IMR-90 (cell line): ENCODE data around the gene COL4A2. TPM values are rescaled to one million over a fixed set of nuclear protein-coding genes. Genes with fewer than 3 reads are reported as not detected.

Source experiments
- ATAC-seq: fragments of 200-7000 bp; cut with Tn5 transposase; 2 replicates; pipeline ENCODE4 v1.9.1; 2020; ENCODE audit warnings: low read depth, mild to moderate bottlenecking, moderate library complexity
- BruUV-seq: library from RNA; stranded (reverse); fragments of 400-500 nt; replicated peaks from 2 replicates; lab custom pipeline; 2021; lab: Mats Ljungman, UMichigan
- CTCF ChIA-PET: fragments of 300-600 bp; formaldehyde crosslinking; extraction: SDS; loops from one replicate; lab custom pipeline; 2021; ENCODE audit warnings: antibody characterized with exemption; lab: Yijun Ruan, JAX
- POLR2A ChIA-PET: fragments of 300-600 bp; sonication (Branson Sonifier 250); formaldehyde crosslinking; loops from one replicate; lab custom pipeline; 2022; ENCODE audit warnings: antibody characterized with exemption; ENCODE audit not compliant: unreplicated experiment; lab: Charles Lee
- DNase-seq: peaks from one replicate; pipeline ENCODE4 v3.0.0; 2013
- H2AFZ ChIP-seq: replicated peaks from 2 replicates; pipeline ENCODE3; 2013; ENCODE audit warnings: low read length, mild to moderate bottlenecking; ENCODE audit not compliant: poor library complexity
- H2AK5ac ChIP-seq: 2 replicates; pipeline ENCODE4 v1.6.1; 2013; ENCODE audit warnings: low read depth, low read length, inconsistent platforms
- H2AK9ac ChIP-seq: replicated peaks from 2 replicates; pipeline ENCODE3; 2013; ENCODE audit warnings: mild to moderate bottlenecking, low read depth, low read length, moderate library complexity; ENCODE audit not compliant: poor library complexity
- H2BK120ac ChIP-seq: 2 replicates; pipeline ENCODE4 v1.6.1; 2013; ENCODE audit warnings: low read depth, low read length, inconsistent platforms
- H2BK15ac ChIP-seq: 3 replicates; pipeline ENCODE4 v1.6.1; 2013; ENCODE audit warnings: low read depth, low read length, inconsistent platforms
- H2BK20ac ChIP-seq: 2 replicates; pipeline ENCODE4 v1.6.1; 2013; ENCODE audit warnings: low read depth, mild to moderate bottlenecking, inconsistent platforms, low read length, moderate library complexity
- H2BK5ac ChIP-seq: 2 replicates; pipeline ENCODE4 v1.6.1; 2013; ENCODE audit warnings: mild to moderate bottlenecking, low read depth, low read length, inconsistent platforms; ENCODE audit not compliant: poor library complexity, severe bottlenecking
- H3K14ac ChIP-seq: replicated peaks from 2 replicates; pipeline ENCODE4 v1.6.1; 2013; ENCODE audit warnings: low read depth, low read length, inconsistent platforms
- H3K18ac ChIP-seq: 2 replicates; pipeline ENCODE4 v1.6.1; 2013; ENCODE audit warnings: low read depth, low read length, control low read depth
- H3K23ac ChIP-seq: 2 replicates; pipeline ENCODE4 v1.6.1; 2013; ENCODE audit warnings: low read depth, low read length, inconsistent platforms
- H3K27ac ChIP-seq: 2 replicates; pipeline ENCODE4 v1.5.1; 2013; ENCODE audit warnings: mild to moderate bottlenecking, control low read depth, low read length; ENCODE audit not compliant: insufficient read depth
- H3K27me3 ChIP-seq: 2 replicates; pipeline ENCODE4 v1.6.1; 2013; ENCODE audit warnings: low read length; ENCODE audit not compliant: control insufficient read depth, insufficient read depth
- H3K36me3 ChIP-seq: 2 replicates; pipeline ENCODE4 v1.6.1; 2013; ENCODE audit warnings: low read length, mixed read lengths; ENCODE audit not compliant: control insufficient read depth, insufficient read depth
- H3K4ac ChIP-seq: 2 replicates; pipeline ENCODE4 v1.6.1; 2013; ENCODE audit warnings: low read depth, low read length, inconsistent platforms
- H3K4me1 ChIP-seq: 2 replicates; pipeline ENCODE4 v1.6.1; 2013; ENCODE audit warnings: low read length, mixed read lengths; ENCODE audit not compliant: control insufficient read depth, insufficient read depth
- H3K4me2 ChIP-seq: 2 replicates; pipeline ENCODE4 v1.6.1; 2013; ENCODE audit warnings: low read depth, mild to moderate bottlenecking, control low read depth, low read length, moderate library complexity
- H3K4me3 ChIP-seq: 2 replicates; pipeline ENCODE4 v1.5.1; 2013; ENCODE audit warnings: low read depth, mild to moderate bottlenecking, control low read depth, low read length, moderate library complexity; ENCODE audit not compliant: insufficient read depth
- H3K56ac ChIP-seq: 2 replicates; pipeline ENCODE4 v1.6.1; 2013; ENCODE audit warnings: low read length, inconsistent platforms; ENCODE audit not compliant: insufficient read depth; ENCODE audit errors: extremely low read depth
- H3K79me1 ChIP-seq, 2 experiments: 2 replicates each; pipeline ENCODE4 v1.6.1; 2013; ENCODE audit warnings: low read length in 2 of 2, inconsistent platforms in 1 of 2, low read depth in 1 of 2
- H3K9ac ChIP-seq: 2 replicates; pipeline ENCODE4 v1.6.1; 2013; ENCODE audit warnings: low read depth, low read length, control low read depth
- H3K9me1 ChIP-seq: 2 replicates; pipeline ENCODE4 v1.6.1; 2013; ENCODE audit warnings: low read length, inconsistent platforms; ENCODE audit not compliant: insufficient read depth
- H3K9me3 ChIP-seq: 2 replicates; pipeline ENCODE4 v1.6.1; 2013; ENCODE audit warnings: low read length; ENCODE audit not compliant: control insufficient read depth, insufficient read depth
- H4K20me1 ChIP-seq: 2 replicates; pipeline ENCODE4 v1.6.1; 2013; ENCODE audit warnings: low read length, inconsistent platforms; ENCODE audit not compliant: insufficient read depth
- H4K5ac ChIP-seq: 2 replicates; pipeline ENCODE4 v1.6.1; 2013; ENCODE audit warnings: mild to moderate bottlenecking, low read depth, low read length, control low read depth
- H4K8ac ChIP-seq, 2 experiments: 2 replicates each; pipeline ENCODE4 v1.6.1; 2013; ENCODE audit warnings: low read depth in 2 of 2, low read length in 2 of 2, control low read depth in 1 of 2, inconsistent platforms in 1 of 2
- H4K91ac ChIP-seq: 2 replicates; pipeline ENCODE4 v1.6.1; 2013; ENCODE audit warnings: low read depth, low read length, inconsistent platforms; ENCODE audit not compliant: insufficient read depth
- BHLHE40 ChIP-seq: fragments of 150-350 bp; IDR thresholded peaks from 2 replicates; pipeline ENCODE4 v1.6.1; 2016; ENCODE audit warnings: mild to moderate bottlenecking, low read depth, low read length
- CEBPB ChIP-seq: IDR thresholded peaks from 2 replicates; pipeline ENCODE4 v1.6.1; 2012; ENCODE audit warnings: low read depth, low read length, improper control_type of control experiment
- CTCF ChIP-seq: conservative IDR thresholded peaks from 2 replicates; pipeline ENCODE4 v1.5.1; 2012; ENCODE audit warnings: mild to moderate bottlenecking, low read depth, low read length, improper control_type of control experiment
- MAFK ChIP-seq: IDR thresholded peaks from 2 replicates; pipeline ENCODE4 v1.6.1; 2012; ENCODE audit warnings: low read depth, low read length, improper control_type of control experiment
- NFE2L2 ChIP-seq: fragments of 150-350 bp; IDR thresholded peaks from 2 replicates; pipeline ENCODE4 v1.6.1; 2016; ENCODE audit warnings: low read depth, mild to moderate bottlenecking, low read length
- POLR2A ChIP-seq: IDR thresholded peaks from 2 replicates; pipeline ENCODE4 v1.6.1; 2012; ENCODE audit warnings: mild to moderate bottlenecking, low read depth, low read length
- RAD21 ChIP-seq: IDR thresholded peaks from 2 replicates; pipeline ENCODE4 v1.6.1; 2012; ENCODE audit warnings: low read length, improper control_type of control experiment
- RFX5 ChIP-seq: IDR thresholded peaks from 2 replicates; pipeline ENCODE4 v1.8.0; 2012; ENCODE audit warnings: low read depth, mild to moderate bottlenecking, low read length, moderate library complexity
- WGBS, 2 experiments: methylation state at CpG; one replicate each; pipeline versions ENCODE4 v1.1.5 to v1.1.7; 2013; ENCODE audit warnings: missing lambda C conversion rate in 2 of 2; ENCODE audit not compliant: insufficient read length in 1 of 2; ENCODE audit errors: extremely low coverage in 2 of 2; 5-methylcytosine and 5-hydroxymethylcytosine counted together
- dilution Hi-C: fragments of 300-500 bp; cut with HindIII; formaldehyde crosslinking; loops from one replicate; pipeline ENCODE4 v1.14.3; 2018; ENCODE audit warnings: low sequenced_read_pairs; ENCODE audit not compliant: unreplicated experiment
- in situ Hi-C: fragments of 300-500 bp; cut with MboI; formaldehyde crosslinking; loops from 3 replicates; pipeline ENCODE4 v1.14.3; 2019; ENCODE audit warnings: low sequenced_read_pairs, inconsistent platforms, mixed read lengths
- intact Hi-C: fragments of 100-400 bp; cut with micrococcal nuclease; formaldehyde crosslinking; loops from 2 replicates; pipeline ENCODE4 v1.10.0; 2022
- polyA plus RNA-seq, 3 experiments: library from polyadenylated mRNA; depleted of rRNA; stranded (reverse); fragments of >200 nt; gene quantifications; 2 replicates each; pipeline ENCODE4 v1.2.3, GENCODE V29; 2012; ENCODE audit warnings: low replicate concordance in 1 of 3
- total RNA-seq: library from RNA; depleted of rRNA; stranded (reverse); fragments of >200 nt; gene quantifications from 2 replicates; pipeline ENCODE4 v1.2.3, GENCODE V29; 2012

Gene COL4A2
- total and polyA plus RNA-seq, 2 of the 4 experiments (the other 2 are of a cell fraction) = 90.7 to 457 TPM

DNA sequence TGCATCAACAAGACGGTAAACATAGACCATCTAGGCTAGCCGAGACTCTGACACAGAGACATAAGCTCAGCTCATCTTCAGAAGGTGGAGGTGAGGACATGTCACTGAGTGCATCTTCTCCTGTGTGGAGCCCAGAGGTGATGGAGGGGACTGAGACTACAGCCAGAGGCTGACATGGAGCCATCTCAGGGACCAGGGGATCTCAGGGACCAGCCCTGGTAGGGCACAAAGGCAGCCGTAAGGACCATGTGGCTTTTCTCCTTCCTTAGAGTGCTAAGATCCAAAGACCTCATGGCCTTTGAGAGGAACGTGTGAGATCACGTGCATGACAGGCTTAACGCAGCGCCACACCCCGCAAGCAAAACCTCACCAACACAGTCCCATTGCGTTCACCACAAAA is 127.5 kb downstream of the COL4A2 start:
- in situ Hi-C loops (loop anchor here (10.0 kb wide), 1 partner anchor 220 kb away; no protein-coding TSS in a partner anchor), intact Hi-C loops (no loop called here), dilution Hi-C loops (no loop called here)
- H4K8ac ChIP-seq = no peak overlapping the region
- H3K56ac ChIP-seq = no peak overlapping the region
- H3K4me2 ChIP-seq = no peak overlapping the region
- WGBS, 2 experiments = 100% methylated on average over 2 of the region's 9 CpGs; no CpG with 5 or more reads in 1 of the 2 experiments
- ChIA-PET CTCF (no interaction called here), POLR2A (no interaction called here)
- TF ChIP-seq MAFK = no peak
- no peak for TF ChIP-seq BHLHE40
- TF ChIP-seq RAD21 = no peak
- TF ChIP-seq CTCF = no peak
- TF ChIP-seq RFX5 = no peak
- no peak for TF ChIP-seq CEBPB
- no peak for TF ChIP-seq POLR2A
- TF ChIP-seq NFE2L2 = no peak
- no peak overlapping the region for H2BK5ac ChIP-seq
- no peaks in the 10 kb centered on the region for H4K20me1 ChIP-seq
- ATAC-seq = no peak
- no peaks in the 10 kb centered on the region for H3K4me1 ChIP-seq
- no peak overlapping the region for H3K23ac ChIP-seq
- H3K4me3 ChIP-seq = no peak overlapping the region
- no TSS peak for BruUV-seq
- H3K18ac ChIP-seq = no peak overlapping the region
- H2BK15ac ChIP-seq = no peak overlapping the region
- H3K4ac ChIP-seq = no peak overlapping the region; the same call in 1 of the 2 replicates
- no peak overlapping the region for H3K27ac ChIP-seq
- H3K79me1 ChIP-seq = peaks cover 8 to 24% of the 10 kb centered on the region in 2 experiments; a peak in 3 of 4 replicates
- H3K9me1 ChIP-seq = peaks cover 21% of the 10 kb centered on the region
- no peak overlapping the region for H2AK9ac ChIP-seq
- H3K27me3 ChIP-seq = no peaks in the 10 kb centered on the region
- no peak overlapping the region for H3K9ac ChIP-seq
- no peak overlapping the region for H3K14ac ChIP-seq
- no peak overlapping the region for H2AFZ ChIP-seq
- no peak overlapping the region for H2AK5ac ChIP-seq
- no peaks in the 10 kb centered on the region for H3K9me3 ChIP-seq
- peaks cover 74% of the 10 kb centered on the region for H3K36me3 ChIP-seq
- DNase-seq = no peak
- H2BK20ac ChIP-seq = no peak overlapping the region
- no peak overlapping the region for H4K5ac ChIP-seq
- no peak overlapping the region for H2BK120ac ChIP-seq
- no peak overlapping the region for H4K91ac ChIP-seq
